Activated effector memory CD4-positive, alpha-beta T cell treated with anti-CD3 and anti-CD28 coated beads, Interleukin-2, amount 50 U/mL, for 16 hours (primary cell): ENCODE data around the gene MFNG.

Source experiments
- DNase-seq: peaks from one replicate; pipeline ENCODE4 v3.0.0-alpha.2; 2020

Gene MFNG

GRCh38 chr22:37420686-37421467 is 65.3 kb downstream of the MFNG start:
- DNase-seq: no peak

GRCh38 chr22:37419969-37420685 is 66.1 kb downstream of the MFNG start:
- no peak for DNase-seq

- DNase-seq: no peak
These were observed 66.7 kb downstream of the MFNG start for GRCh38 chr22:37419370-37419968.
